Activated CD4-positive, alpha-beta T cell treated with anti-CD3 and anti-CD28 coated beads, Interleukin-2, amount 50 U/mL, for 24 hours (primary cell): Measurements from ENCODE around the gene CNTRL.
"Not testable (repeated sequence)": the region's sequence is repeated elsewhere in the genome, so short reads cannot be mapped to it uniquely, and the experiment has no call there.

Source experiments
- DNase-seq, 2 donors: peaks; one replicate each; pipeline ENCODE4 v3.0.0-alpha.2; 2020; ENCODE audit warnings: low read depth in 1 of 2, low spot score in 1 of 2

CNTRL gene

GRCh38 chr9:121074370-121075250 lies at the start of gene CNTRL:
Gene CNTRL, plus strand, starts transcription at chr9:121074955. Its CDS starts 13,372 bp downstream, at chr9:121088327.
- peak; percentile 81 to 89 for DNase-seq

GRCh38 chr9:121026260-121026691 lies 48.5 kb upstream of the CNTRL start:
- no peak for DNase-seq

GRCh38 chr9:121026768-121027167 lies 48.0 kb upstream of the CNTRL start:
- DNase-seq, result no peak

- not testable (repeated sequence) for DNase-seq
These were observed 46.5 kb upstream of the CNTRL start for GRCh38 chr9:121028285-121028684.

- DNase-seq, result no peak
These were observed 45.3 kb upstream of the CNTRL start for GRCh38 chr9:121029469-121029868.

GRCh38 chr9:121034529-121034928 lies 40.2 kb upstream of the CNTRL start:
- no peak for DNase-seq

GRCh38 chr9:121035717-121036116 lies 39.0 kb upstream of the CNTRL start:
- not testable (repeated sequence) for DNase-seq

- no peak for DNase-seq
These were observed 36.4 kb upstream of the CNTRL start for GRCh38 chr9:121038362-121038761.

- no peak for DNase-seq
These were observed 36.0 kb upstream of the CNTRL start for GRCh38 chr9:121038804-121039203.

GRCh38 chr9:121048175-121048574 lies 26.6 kb upstream of the CNTRL start:
- DNase-seq, result no peak

GRCh38 chr9:121048618-121049017 lies 26.1 kb upstream of the CNTRL start:
- DNase-seq, result no peak

GRCh38 chr9:121050128-121050988 lies 24.4 kb upstream of the CNTRL start, which contains the start of gene C5:
Gene C5, minus strand, starts transcription at chr9:121050275. Its CDS starts 29 bp downstream, at chr9:121050246.
- no peak for DNase-seq

GRCh38 chr9:121053544-121053943 lies 21.2 kb upstream of the CNTRL start:
- DNase-seq, result no peak

GRCh38 chr9:121055642-121056143 lies 19.1 kb upstream of the CNTRL start:
- DNase-seq, result no peak

- DNase-seq, result no peak
These were observed 16.9 kb upstream of the CNTRL start for GRCh38 chr9:121057821-121058220.

GRCh38 chr9:121059513-121059912 lies 15.2 kb upstream of the CNTRL start:
- DNase-seq, result no peak

- DNase-seq, result peak in 1 of 2 donors; percentile 42
These were observed 14.6 kb upstream of the CNTRL start for GRCh38 chr9:121059998-121060636.

GRCh38 chr9:121066850-121067249 lies 7.9 kb upstream of the CNTRL start:
- DNase-seq, result no peak

GRCh38 chr9:121067640-121068039 lies 7.1 kb upstream of the CNTRL start:
- no peak for DNase-seq

- no peak for DNase-seq
These were observed 5.4 kb upstream of the CNTRL start for GRCh38 chr9:121069396-121069795.

GRCh38 chr9:121071370-121071755 lies 3.4 kb upstream of the CNTRL start:
- DNase-seq, result no peak
